SU-DHL-6 (cell line): ENCODE measurements around the gene TNFAIP1.

Source experiments
- CTCF ChIP-seq: fragments of 200-600 bp; sonication (generic); IDR thresholded peaks from one replicate; pipeline ENCODE4 v1.5.1; 2017; ENCODE audit warnings: antibody characterized with exemption, mild to moderate bottlenecking, low read length, moderate library complexity; ENCODE audit not compliant: insufficient read depth, poor library complexity, severe bottlenecking
- EZH2phosphoT487 ChIP-seq: fragments of 200-600 bp; sonication (generic), shearing (Covaris generic); conservative IDR thresholded peaks from 2 replicates; pipeline ENCODE4 v1.6.1; 2018; ENCODE audit warnings: mild to moderate bottlenecking, antibody characterized with exemption, low read length, moderate library complexity, mixed read lengths

- TF ChIP-seq CTCF (no peak), EZH2phosphoT487 (no peak)
These were observed 33.5 kb downstream of the TNFAIP1 start for GRCh38 chr17:28368915-28369683.
